Heart left ventricle (tissue), 13 donors: ENCODE data around the gene C12orf42.

Experiments used
- CTCF ChIP-seq, 12 donors: fragments of 200-600 bp; sonication (generic) in 4 of 12; IDR thresholded peaks; one replicate each; pipeline versions ENCODE4 v1.5.0 to v1.8.0; 2018 to 2022; ENCODE audit warnings: antibody characterized with exemption in 12 of 12, mild to moderate bottlenecking in 5 of 12
- POLR2A ChIP-seq, 2 donors: fragments of 450-650 bp; IDR thresholded peaks; one replicate each; pipeline ENCODE4 v1.6.1; 2017; ENCODE audit warnings: antibody characterized with exemption in 2 of 2, mild to moderate bottlenecking in 2 of 2, moderate library complexity in 2 of 2
- donor health status: ischemic (EF 13 %, LVEDD 7.1; RV severe dilation, severe dysfunction).
- donor health status: DM: no; HTN: yes; CAD: no.
- donor health status: DM: no; HTN: no; CAD: no.
- donor health status: ischemic (EF 25% LVEDD 6.9; RV normal size, moderate dysfunction).
- donor health status: ischemic (EF 25% LVEDD 5.7; RV mildly dilated, moderate dysfunction).
- donor health status: ischemic (EF 35%, LVEDD 5.7; RV mildly dilated, moderate dysfunction).
- donor health status: nonischemic (EF 11% LVEDD 7.7; RV severe dilation, severe dysfunction).
- donor health status: DM: yes; HTN: yes; CAD: no.
- donor health status: PGD.
- donor health status: ischemic (EF 29% LVEDD 5.4; RV normal size, mild dysfunction).
- donor health status: nonischemic (EF 23%, LVEDD 6.1; RV moderate dilation, normal function).

GRCh38 chr12:103423516-103423910 lies 72.3 kb downstream of the C12orf42 start:
- TF ChIP-seq CTCF (IDR thresholded peaks at IDR 0.05) (no peak), POLR2A (IDR thresholded peaks at IDR 0.05) (no peak)
